Ovary (tissue), 9 donors: Measurements from ENCODE around the gene PHACTR3. TPM values are rescaled to one million over a fixed set of nuclear protein-coding genes. Genes with fewer than 3 reads are reported as not detected.

Source experiments
- DNase-seq, 5 donors: peaks; one replicate each; pipeline ENCODE4 v3.0.0-alpha.2; 2019 to 2020
- H3K27ac ChIP-seq, 2 donors: fragments of 200-600 bp; one replicate each; pipeline versions ENCODE4 v1.5.1 to v1.8.0; 2019 to 2022
- H3K27me3 ChIP-seq: fragments of 200-600 bp; one replicate; pipeline ENCODE4 v1.8.0; 2022
- H3K36me3 ChIP-seq: fragments of 200-600 bp; sonication (generic); one replicate; pipeline ENCODE4 v1.5.1; 2019
- H3K4me1 ChIP-seq: one replicate; pipeline ENCODE4 v1.8.1; 2013; ENCODE audit warnings: mild to moderate bottlenecking, moderate library complexity; ENCODE audit not compliant: insufficient read depth
- H3K4me3 ChIP-seq: fragments of 200-600 bp; sonication (generic); one replicate; pipeline ENCODE4 v1.5.1; 2017
- H3K9me3 ChIP-seq, 2 donors: fragments of 200-600 bp in 1 of 2; sonication (generic) in 1 of 2; one replicate each; pipeline versions ENCODE4 v1.5.1 to v1.8.1; 2013 to 2019; ENCODE audit warnings: mild to moderate bottlenecking in 1 of 2, moderate library complexity in 1 of 2
- EP300 ChIP-seq: sonication (generic); formaldehyde crosslinking; IDR thresholded peaks from one replicate; pipeline ENCODE4 v1.6.1; 2017; ENCODE audit warnings: antibody characterized with exemption
- POLR2A ChIP-seq: fragments of 450-650 bp; IDR thresholded peaks from one replicate; pipeline ENCODE4 v1.6.1; 2017; ENCODE audit warnings: antibody characterized with exemption, mild to moderate bottlenecking, moderate library complexity
- WGBS, 3 donors: extraction: QIAGEN DNeasy Blood & Tissue Kit in 1 of 3; methylation state at CpG; one replicate each; pipeline versions ENCODE4 v1.1.5 to v1.1.7; 2013 to 2017; 5-methylcytosine and 5-hydroxymethylcytosine counted together
- intact Hi-C, 4 donors: fragments of 100-400 bp; cut with DNase I; formaldehyde crosslinking; loops; one replicate each; pipeline versions ENCODE4 v1.11.0 to v1.15.1; 2022 to 2023
- polyA plus RNA-seq, 2 donors: library from polyadenylated mRNA; stranded (reverse); fragments of 200-250 nt in 1 of 2; fragments of 350-450 nt in 1 of 2; fragmentation: Illumina TruSeq in 1 of 2; extraction: RNeasy Lipid Tissue Mini Kit (QIAGEN cat#74804) in 1 of 2; gene quantifications; one replicate each; pipeline ENCODE4 v1.2.3, GENCODE V29; 2013 to 2014
- total RNA-seq, 7 donors: library from RNA; depleted of rRNA in 2 of 7; stranded (reverse); fragments of >200 nt in 2 of 7; fragmentation: NEBNext Ultra II Directional in 3 of 7; extraction: Animal tissue kit (Norgen Biotek cat#: 25700) in 3 of 7; gene quantifications; one replicate each; pipeline versions ENCODE4 v1.1.0 to v1.2.4, GENCODE V29; 2016 to 2023
- TF ChIP-seq, protein P1 (sequence below), 3 donors: fragments of 450-650 bp in 2 of 3; fragments of 200-600 bp in 1 of 3; IDR thresholded peaks; one replicate each; pipeline versions ENCODE4 v1.5.1 to v1.8.0; 2016 to 2022; ENCODE audit warnings: antibody characterized with exemption in 3 of 3, mild to moderate bottlenecking in 1 of 3
- donor health status: DM: no; HTN: no; CAD: no; lungs with moderate emphysema.
- donor health status: DM: no; HTN: no; CAD: no.
- donor health status: Bipolar disorder and iron deficiency.
- donor health status: DM: yes; HTN: yes; CAD: no.
- donor health status: DM: no; HTN: no; CAD: no.
- donor health status: DM: yes; HTN: yes; CAD: no.

Gene PHACTR3
- total and polyA plus RNA-seq, 9 donors, result 5.7 to 19.0 (median 9.1) TPM

DNA sequence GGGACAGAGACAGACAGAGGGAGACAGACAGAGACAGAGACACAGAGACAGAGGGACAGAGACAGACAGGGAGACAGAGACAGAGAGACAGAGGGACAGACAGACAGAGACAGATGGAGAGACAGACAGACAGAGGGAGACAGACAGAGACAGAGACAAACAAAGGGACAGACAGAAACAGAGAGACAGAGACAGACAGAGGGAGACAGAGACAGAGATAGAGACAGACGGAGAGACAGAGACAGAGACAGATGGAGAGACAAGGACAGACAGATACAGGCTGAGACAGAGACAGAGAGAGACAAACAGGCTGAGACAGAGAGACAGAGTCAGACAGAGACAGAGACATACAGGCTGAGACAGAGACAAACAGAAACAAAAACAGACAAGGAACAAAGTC, 39.4 kb upstream of the PHACTR3 start:
- 78 to 86% (median 83%) methylated on average over 1 of the region's 1 CpG for WGBS, 3 donors
- no peak overlapping the region for H3K4me3 ChIP-seq
- DNase-seq, result no peak
- no peaks in the 10 kb centered on the region for H3K4me1 ChIP-seq
- TF ChIP-seq, protein P1, sequence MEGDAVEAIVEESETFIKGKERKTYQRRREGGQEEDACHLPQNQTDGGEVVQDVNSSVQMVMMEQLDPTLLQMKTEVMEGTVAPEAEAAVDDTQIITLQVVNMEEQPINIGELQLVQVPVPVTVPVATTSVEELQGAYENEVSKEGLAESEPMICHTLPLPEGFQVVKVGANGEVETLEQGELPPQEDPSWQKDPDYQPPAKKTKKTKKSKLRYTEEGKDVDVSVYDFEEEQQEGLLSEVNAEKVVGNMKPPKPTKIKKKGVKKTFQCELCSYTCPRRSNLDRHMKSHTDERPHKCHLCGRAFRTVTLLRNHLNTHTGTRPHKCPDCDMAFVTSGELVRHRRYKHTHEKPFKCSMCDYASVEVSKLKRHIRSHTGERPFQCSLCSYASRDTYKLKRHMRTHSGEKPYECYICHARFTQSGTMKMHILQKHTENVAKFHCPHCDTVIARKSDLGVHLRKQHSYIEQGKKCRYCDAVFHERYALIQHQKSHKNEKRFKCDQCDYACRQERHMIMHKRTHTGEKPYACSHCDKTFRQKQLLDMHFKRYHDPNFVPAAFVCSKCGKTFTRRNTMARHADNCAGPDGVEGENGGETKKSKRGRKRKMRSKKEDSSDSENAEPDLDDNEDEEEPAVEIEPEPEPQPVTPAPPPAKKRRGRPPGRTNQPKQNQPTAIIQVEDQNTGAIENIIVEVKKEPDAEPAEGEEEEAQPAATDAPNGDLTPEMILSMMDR (IDR thresholded peaks at IDR 0.05), result no peak
- no peak for TF ChIP-seq POLR2A
- TF ChIP-seq EP300, result no peak
- no peaks in the 10 kb centered on the region for H3K36me3 ChIP-seq
- H3K27ac ChIP-seq, result no peak overlapping the region
- no peaks in the 10 kb centered on the region for H3K9me3 ChIP-seq
- intact Hi-C loops, result loop anchor here in 2 of 4 donors (5.0 to 10.0 kb wide), 2 partner anchors 190 to 1317 kb away; no protein-coding TSS in a partner anchor
- no peaks in the 10 kb centered on the region for H3K27me3 ChIP-seq

GRCh38 chr20:59565768-59566461, 38.4 kb upstream of the PHACTR3 start:
- TF ChIP-seq, protein P1 (IDR thresholded peaks at IDR 0.05), result no peak
- no peak for TF ChIP-seq EP300
- TF ChIP-seq POLR2A, result no peak
- no peaks in the 10 kb centered on the region for H3K36me3 ChIP-seq
- H3K4me1 ChIP-seq, result no peaks in the 10 kb centered on the region
- no peak for DNase-seq
- intact Hi-C loops, result loop anchor here in 2 of 4 donors (5.0 to 10.0 kb wide), 2 partner anchors 189 to 1316 kb away; no protein-coding TSS in a partner anchor
- no peaks in the 10 kb centered on the region for H3K27me3 ChIP-seq
- H3K4me3 ChIP-seq, result no peak overlapping the region
- 78 to 88% (median 87%) methylated on average over 11 of the region's 11 CpGs for WGBS, 3 donors
- no peaks in the 10 kb centered on the region for H3K9me3 ChIP-seq
- H3K27ac ChIP-seq, result no peak overlapping the region

DNA sequence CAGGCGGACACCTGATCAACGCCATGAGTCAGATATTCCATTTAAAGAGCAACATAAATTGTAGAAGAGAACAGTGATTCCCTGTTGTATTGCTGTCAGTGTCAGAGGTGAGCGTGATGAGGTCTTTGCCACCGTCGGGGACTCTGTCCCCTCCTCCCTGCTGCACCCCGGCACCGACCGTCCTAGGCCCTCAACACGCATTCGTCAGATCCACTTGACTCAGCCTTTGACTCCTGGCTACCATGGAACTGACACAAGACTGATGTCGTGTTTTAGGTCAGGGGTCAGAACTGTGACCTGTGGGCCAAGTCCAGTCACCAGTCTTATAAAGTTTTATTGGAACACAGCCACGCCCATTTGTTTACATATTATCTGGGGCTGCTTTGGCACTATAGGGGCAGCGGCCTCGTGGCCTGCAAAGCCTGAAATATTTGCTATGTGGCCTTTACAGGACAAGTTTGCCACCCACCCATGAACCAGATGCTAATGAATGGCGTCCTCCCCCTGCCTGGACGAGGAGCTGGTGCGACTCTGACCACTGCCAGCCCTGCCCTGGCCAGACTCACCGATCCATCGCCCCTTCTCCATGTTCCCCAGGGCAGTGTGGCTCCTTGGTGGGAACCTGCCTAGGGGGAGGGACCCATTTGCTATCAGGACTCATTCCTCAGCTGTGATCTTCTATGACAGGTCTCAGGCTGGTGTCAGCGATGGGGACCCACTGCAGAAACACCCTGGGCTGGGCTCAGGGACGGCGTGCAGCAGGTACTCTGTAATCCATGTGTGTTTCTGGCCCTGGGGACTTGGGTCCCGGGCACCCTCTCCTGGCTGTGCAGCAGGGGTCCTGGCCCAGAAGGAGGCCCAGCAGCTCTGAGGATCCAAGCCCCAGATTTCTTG, 37.5 kb upstream of the PHACTR3 start:
- Histone ChIP-seq H3K9me3 (no peaks in the 10 kb centered on the region), H3K27me3 (no peaks in the 10 kb centered on the region), H3K27ac (no peak overlapping the region), H3K4me3 (no peak overlapping the region), H3K36me3 (no peaks in the 10 kb centered on the region), H3K4me1 (no peaks in the 10 kb centered on the region)
- TF ChIP-seq, protein P1 (IDR thresholded peaks at IDR 0.05), result no peak
- TF ChIP-seq POLR2A (no peak), EP300 (no peak)
- WGBS, 3 donors, result 83 to 87% (median 87%) methylated on average over 23 of the region's 23 CpGs
- intact Hi-C loops, result loop anchor here in 2 of 4 donors (5.0 to 10.0 kb wide), 2 partner anchors 188 to 1315 kb away; no protein-coding TSS in a partner anchor
- no peak for DNase-seq

- no peaks in the 10 kb centered on the region for H3K27me3 ChIP-seq
Measured at GRCh38 chr20:59567585-59568508, 36.5 kb upstream of the PHACTR3 start.

More at GRCh38 chr20:59567585-59568508, 36.5 kb upstream of the PHACTR3 start:
- no peaks in the 10 kb centered on the region for H3K36me3 ChIP-seq
- H3K4me3 ChIP-seq, result no peak overlapping the region
- DNase-seq, result no peak
- H3K27ac ChIP-seq, result no peak overlapping the region
- WGBS, 3 donors, result 79 to 85% (median 84%) methylated on average over 19 of the region's 19 CpGs
- intact Hi-C loops, result loop anchor here in 2 of 4 donors (5.0 to 10.0 kb wide), 2 partner anchors 187 to 1314 kb away; no protein-coding TSS in a partner anchor
- no peaks in the 10 kb centered on the region for H3K9me3 ChIP-seq
- TF ChIP-seq, protein P1 (IDR thresholded peaks at IDR 0.05), result no peak
- TF ChIP-seq POLR2A, result no peak
- TF ChIP-seq EP300, result no peak
- no peaks in the 10 kb centered on the region for H3K4me1 ChIP-seq
